Stimulated activated naive CD4-positive, alpha-beta T cell treated with Interleukin-2 at 50 U/mL for 16 hours (primary cell): ENCODE measurements around the gene FUBP3.
A peak's percentile ranks its signal among the peaks of the same experiment; 100 is the strongest.

Experiments
- DNase-seq: peaks from one replicate; lab custom pipeline; 2025; lab: John Stamatoyannopoulos, UW

The FUBP3 gene, protein sequence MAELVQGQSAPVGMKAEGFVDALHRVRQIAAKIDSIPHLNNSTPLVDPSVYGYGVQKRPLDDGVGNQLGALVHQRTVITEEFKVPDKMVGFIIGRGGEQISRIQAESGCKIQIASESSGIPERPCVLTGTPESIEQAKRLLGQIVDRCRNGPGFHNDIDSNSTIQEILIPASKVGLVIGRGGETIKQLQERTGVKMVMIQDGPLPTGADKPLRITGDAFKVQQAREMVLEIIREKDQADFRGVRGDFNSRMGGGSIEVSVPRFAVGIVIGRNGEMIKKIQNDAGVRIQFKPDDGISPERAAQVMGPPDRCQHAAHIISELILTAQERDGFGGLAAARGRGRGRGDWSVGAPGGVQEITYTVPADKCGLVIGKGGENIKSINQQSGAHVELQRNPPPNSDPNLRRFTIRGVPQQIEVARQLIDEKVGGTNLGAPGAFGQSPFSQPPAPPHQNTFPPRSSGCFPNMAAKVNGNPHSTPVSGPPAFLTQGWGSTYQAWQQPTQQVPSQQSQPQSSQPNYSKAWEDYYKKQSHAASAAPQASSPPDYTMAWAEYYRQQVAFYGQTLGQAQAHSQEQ

DNA sequence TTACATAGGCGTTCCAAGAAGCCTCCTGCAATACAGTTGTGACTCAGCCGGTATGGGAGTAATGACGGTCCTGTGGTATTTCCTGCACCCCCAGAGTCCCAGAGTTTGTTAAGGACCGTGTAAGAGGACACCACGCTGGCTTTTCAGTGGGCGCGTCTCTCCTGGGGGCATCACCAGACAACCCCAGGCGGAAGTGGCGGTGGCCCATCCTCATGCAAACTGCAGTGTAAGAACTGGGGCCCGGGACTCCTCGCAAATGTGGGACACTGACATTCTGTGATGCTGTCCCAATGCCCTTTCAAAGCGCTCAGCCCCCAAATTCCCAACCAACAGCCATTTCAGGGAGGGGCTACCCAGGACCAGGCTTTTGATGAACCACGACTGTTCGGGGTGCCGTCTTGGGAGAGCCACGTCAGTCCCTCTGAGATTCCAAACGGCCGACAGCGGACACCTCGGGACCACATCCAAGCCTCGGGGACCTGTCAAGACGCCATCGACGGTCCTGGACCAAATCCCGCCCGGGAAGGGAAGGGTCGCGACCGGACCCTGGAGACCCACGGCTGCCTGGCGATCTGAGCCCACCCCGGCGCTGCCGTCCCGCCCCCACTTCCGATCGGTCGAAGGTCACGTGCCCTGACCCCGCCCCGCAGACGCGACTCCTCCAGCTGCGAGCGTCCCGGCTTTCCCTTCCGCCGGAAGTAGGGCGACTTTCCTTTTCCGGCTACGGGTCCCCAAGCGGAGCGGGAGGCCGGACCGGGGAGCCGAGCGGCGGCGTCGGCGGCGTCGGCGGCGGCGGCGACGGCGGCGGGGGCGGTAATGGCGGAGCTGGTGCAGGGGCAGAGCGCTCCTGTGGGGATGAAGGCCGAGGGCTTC, at the start of gene FUBP3:
Gene FUBP3 (plus strand): TSS at position 713 of the 873 bp plus-strand sequence. CDS start 104 bp downstream, at position 817.
- DNase-seq, result peak; percentile 90

DNA sequence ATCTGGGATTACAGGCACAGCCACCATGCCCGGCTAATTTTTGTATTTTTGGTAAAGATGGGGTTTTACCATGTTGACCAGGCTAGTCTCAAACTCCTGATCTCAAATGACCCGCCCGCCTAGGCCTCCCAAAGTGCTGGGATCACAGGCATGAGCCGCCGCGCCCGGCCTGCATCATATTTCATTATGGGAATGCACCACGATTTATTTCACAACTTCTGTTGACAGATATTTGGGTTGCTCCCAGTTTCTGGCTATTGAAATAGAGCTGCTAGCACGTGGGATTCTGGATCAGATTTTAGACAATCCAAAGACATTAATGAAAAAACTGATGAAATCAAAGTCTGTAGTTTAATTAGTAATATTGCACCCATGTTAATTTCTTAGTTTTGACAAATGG, 48.4 kb upstream of the FUBP3 start:
- DNase-seq, result no peak

DNA sequence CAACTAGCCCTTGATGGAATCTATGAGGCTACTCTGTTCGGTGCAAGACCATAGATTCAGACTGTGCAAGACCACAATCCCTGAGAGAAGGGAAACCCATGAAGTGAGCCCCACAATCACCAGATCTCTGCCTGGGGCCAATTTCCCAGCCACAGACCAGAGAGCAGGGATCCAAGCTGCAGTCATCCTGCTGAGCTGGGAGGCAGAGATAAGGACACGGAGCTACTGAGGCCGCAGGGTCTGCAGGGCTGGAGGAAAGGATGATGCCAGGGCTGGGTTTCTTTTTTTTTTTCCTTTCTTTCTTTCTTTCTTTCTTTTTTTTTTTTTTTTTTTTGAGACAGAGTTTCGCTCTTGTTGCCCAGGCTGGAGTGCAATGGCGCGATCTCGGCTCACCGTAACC, 47.7 kb upstream of the FUBP3 start:
- no peak for DNase-seq

DNA sequence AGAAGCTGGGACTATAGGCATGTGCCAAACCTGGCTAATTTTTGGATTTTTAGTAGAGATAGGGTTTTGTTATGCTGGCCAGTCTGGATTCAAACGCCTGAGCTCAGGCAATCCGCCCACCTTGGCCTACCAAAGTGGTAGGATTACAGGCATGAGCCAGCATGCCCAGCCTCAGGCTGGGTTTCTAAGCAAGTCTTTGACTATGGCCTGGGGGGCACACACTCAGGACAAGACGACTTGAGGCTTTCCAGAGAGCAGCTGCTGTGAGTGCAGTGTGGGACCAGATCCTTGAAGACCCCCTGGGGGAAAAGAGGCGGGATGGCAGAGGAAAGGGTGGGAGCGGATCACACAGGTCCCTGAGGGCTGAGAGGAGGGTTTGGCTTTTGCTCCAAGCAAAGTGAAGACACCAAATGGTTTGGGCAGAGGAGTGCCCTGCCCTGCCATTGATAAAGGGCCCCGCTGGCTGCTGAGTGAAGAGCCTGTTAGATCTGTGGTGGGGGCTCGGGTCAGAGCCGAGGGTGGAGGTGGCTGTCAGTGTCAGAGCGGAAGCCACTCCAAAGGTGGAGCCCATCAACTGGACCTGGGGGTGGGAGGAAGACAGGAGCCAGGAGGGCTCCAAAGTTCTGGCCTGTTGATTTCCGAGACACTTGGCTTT, 46.8 kb upstream of the FUBP3 start:
- no peak for DNase-seq

DNA sequence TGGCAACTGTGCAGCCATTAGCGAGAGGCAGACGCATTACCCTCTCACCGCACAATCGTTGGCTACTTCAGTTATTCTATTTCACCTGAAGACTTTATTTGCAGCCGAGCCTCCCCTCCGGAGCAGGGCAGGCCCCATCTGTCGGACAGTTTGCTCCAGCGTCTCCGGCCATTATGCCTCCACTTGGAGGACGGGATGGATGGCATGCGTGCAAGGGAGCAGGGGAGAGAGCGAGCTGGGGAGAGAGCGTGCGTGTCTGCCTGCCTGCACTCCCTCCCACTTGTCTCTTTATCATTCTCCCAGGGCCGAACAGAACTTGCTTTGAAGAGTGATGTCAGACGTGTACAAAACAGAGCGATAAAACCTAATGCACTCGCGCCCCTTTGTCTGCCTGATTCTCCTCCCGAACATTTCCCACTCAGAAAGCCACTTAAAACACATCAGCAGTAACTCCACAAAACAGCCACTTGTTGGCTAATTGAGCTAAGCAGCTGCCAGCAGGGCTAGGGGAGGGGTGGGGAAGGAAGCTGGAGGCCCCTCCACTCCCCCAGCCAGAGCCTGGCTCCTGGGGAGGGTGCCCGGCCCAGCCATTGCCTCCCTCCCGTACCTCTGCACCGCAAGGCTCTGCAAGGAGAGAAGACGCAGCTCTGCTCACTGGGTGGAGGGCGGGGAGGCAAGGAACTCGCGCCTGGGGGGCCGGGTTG, 43.4 kb upstream of the FUBP3 start:
- no peak for DNase-seq

DNA sequence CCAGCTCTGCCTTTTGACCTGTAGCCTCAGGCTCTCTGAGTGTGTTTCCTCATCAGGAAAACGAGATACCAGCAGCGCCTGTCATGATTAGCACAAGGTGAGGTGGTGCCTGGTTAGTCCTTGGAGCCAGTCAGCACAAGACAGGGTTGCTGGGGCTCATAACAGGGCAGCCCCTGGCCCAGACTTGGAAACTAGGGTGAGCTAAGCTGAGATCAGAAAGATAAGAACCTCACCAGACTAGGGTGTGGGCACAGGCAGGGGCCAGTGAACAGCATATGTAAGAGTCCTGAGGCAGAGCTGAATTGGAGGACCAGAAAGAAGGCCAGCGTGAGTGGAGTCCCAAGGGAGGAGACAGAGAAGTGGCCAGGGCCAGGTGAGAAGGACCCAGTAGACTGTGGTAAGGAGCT, 42.7 kb upstream of the FUBP3 start:
- DNase-seq, result no peak

DNA sequence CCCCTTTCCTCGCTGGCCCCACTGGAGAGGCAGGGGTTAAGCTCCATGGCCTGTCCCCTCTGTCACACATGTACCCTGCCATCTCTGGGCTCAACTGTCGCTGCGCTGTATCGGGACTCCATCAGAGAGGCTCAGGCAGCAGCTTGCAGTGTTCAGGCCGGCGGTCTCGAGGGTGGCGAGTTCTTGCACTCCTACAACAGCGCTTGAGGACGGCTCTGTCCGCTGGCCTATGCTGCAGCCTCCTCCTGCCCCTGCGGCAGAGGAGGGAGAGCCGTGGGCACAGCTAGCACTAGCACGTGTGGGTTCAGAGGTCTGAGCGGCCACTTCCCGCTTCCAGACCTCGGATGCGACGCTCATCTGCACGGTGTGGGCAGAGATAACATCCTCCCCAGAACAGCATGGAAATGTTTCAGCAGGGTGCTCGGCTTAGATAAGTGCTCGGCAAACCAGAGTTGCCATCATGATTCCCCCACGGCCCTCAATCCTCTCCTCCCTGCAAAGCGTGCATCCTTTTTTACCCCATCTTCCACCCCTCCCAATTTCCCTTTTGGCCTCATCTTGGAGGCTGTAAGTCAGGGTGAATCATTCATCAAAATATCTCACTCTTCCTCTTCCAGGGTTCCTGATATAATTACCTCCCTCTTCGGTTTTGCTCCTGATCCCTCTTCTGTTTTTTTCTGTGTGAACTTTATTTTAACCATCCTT, 41.9 kb upstream of the FUBP3 start:
- no peak for DNase-seq

DNA sequence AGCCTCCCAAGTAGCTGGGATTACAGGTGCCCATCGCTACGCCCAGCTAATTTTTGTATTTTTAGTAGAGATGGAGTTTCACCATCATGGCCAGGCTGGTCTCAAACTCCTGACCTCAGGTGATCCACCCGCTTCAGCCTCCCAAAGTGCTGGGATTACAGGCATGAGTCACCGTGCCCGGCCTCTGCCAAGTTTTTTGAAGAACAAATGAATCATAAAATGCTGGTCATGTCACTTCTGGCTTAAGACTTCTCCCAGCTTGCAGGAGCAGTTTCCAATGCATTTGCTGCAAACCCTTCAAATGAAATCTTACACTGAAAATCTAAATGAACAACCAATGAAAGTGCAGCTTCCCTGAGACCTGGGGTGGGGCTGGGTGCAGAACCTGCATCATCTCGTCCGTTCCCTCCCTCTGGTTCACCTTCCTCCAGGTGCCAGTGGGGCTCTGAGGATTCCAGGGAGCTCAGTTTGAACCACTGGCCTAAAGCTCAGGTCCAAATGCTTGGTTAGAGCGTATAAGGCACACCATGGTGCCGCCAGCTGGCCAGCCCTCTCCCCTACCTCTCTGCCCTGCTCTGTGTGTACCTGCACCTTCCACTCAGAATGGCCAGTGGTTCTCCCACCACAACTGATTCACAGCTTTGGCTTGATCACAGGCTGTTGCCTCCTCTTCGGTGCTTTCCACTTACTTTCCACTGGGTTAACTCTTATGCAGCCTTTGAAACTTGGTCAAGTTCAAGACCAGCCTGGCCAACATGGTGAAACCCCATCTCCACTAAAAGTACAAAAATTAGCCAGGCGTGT, 39.8 kb upstream of the FUBP3 start:
- DNase-seq, result no peak

DNA sequence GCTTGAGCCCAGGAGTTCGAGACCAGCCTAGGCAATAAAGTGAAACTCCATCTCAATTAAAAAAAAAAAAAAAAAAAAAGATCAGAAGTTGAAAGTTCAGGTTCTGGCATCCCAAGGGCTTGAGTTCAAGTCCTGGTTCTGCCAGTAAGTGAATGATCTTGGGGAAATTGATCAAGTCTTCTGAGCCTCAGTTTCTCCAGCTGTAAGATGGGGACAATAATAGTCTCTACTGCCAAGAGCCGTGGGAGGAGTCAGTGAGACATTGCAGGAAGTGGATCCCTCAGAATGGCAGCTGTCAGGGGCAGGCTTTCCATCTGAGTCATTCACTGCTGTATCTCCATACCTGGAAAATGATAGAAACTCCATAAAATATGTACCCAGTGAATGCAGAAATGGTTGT, 37.8 kb upstream of the FUBP3 start:
- DNase-seq, result no peak

DNA sequence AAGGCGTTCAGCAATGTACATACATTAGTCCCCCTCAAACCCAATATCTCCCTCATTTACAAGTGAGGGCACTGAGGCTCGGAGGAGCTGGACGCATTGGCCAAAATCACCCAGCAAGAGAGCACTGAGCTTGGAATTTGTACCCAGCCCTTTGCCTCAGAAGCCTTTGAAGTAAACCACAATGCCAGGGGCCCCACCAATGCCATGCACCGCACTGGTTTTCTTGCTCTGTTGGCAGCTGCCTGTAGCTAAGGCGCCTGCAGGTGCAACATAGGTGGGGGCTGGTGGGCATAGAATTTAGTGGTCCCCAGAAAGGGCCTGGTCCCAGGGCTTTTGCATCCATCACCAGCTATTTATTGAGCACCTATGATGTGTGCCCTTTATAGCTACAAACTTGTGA, 37.3 kb upstream of the FUBP3 start:
- DNase-seq, result no peak

DNA sequence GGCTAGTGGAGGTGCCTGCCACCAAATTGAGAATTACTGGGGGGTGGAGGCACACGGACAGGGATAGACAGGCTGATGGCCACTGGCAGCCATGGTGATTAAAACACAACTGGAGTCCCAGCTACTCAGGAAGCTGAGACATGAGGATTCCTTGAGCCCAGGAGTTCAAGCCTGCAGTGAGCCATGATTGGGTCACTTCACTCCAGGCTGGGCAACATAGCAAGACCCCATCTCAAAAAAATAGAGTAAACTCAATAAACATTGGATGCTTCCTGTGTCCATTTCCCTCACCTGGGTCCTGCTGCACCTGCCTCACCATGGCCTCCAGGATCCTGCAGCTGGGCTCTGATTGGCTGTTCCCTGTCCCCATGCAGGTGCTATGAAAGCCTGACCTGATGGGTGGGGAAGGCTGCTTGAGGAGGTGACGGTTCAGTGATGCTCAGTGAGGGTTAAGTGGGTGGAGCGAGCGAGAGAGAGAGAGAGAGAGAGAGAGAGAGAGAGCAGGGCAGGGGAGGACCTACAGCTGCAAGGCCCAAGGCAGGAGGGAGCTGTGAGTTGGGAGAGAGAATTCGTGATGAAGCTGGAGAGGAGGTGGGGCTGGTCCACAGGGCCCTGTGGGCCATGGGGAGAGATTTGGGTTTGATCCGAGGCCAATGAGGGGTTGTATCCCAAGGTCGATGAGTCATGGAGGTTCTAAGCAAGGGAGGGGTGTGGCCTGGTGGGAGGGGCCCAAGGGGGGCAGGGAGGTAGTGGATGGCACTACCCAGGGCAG, 36.7 kb upstream of the FUBP3 start:
- no peak for DNase-seq

DNA sequence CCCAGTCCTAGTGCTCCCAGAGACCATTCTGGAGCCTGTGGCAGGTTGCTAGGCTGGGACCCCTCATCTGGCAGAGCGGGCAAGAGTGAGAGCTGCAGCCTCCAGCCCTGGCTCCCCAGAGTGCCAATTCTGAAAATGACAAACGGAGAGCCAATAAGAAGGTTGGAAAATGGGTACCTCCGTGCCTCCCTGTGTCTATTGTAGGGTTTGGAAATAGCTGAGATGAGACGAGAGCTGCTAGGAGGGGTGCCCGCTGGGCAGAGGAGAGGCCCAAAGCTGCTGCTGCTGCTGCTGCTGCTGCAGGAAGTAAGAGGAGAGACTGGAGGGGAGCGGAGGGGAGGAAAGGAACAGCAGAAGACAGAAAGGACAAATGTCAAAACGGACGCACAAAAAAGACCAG, 36.0 kb upstream of the FUBP3 start:
- no peak for DNase-seq

DNA sequence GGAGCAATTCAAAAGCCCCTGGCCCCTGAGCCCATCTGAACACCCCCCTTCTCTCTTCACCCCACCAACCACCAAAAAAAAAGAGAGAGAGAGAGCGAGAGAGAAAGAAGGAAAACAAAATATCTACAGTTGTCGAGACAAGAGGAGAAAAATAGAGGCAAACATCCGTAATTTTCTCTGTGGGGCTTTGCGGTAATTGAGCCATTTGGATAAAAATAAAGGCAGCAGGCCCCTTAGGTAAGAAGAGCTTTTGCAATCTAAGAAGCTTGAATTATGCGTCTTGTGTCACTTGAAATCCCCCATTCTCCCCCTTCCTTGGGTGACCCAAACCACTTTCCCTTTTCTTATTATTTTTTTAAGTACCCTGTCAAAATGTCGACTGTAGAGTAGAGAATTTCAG, 35.5 kb upstream of the FUBP3 start:
- DNase-seq, result no peak

DNA sequence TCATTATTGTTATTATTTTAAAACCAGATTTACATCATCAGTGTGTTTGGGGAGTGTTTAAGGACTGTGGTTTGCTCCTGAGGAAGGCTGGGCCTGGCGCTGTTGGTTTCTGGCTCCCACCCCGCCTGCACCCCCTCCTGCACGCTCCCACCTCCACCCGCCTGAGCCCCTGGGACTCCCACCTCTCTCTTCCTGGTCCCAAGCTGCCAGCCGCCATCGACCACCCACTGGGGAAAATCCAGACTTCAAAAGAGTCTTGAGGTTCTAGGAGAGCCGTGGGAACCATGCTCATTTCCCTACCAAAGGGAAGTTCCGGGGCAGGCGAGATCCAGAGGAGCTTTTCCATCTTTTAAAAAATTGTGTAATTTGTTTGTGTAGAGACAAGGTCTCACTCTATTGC, 35.0 kb upstream of the FUBP3 start:
- no peak for DNase-seq

DNA sequence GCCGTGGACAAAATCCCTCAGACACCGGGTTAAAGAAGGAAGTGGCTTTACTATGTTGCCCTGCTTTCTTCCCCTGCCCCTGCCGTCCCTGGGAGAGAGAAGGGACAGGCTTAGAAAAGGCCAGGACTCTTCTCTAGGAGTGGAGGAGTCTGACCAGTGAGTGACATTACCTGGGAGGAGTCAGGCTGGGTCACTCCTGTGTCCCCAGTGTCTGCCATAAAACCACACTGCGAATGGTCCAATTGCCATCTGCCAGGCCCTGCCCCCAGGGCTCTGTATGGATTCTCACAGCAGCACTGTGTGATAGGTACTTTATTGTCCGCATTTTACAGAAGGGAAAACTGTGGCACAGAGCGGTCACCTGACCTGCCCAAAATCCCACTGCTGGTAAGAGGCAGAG, 31.3 kb upstream of the FUBP3 start:
- DNase-seq, result no peak

DNA sequence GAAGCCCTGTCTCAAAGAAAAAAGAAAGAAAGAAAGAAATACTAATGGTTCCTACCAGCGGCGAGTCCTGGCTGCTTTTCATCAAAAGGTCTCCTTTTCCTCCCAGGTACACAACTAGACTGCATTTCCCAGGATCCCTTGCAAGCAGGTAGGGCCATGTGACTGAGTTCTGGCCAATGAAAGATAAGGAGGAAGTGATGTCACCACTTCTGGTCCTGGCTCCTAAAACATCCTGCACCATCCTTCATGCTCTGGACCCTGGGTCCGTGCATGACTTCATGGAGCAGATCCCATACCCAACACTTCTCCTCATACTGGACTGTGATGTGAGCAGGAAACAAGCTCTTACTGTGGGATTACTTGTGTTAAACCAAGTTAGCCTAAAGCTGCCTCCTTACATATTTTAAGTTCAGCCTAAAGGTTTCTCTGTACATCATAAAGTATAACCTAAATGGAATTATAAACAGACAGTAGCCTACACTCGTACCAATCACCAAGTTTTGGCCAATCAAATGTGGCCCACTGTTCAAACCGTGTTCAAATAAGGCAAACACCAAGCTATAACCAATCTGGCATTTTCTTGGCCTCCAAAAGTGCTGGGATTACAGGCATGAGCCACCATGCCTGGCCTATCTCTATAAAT, 30.2 kb upstream of the FUBP3 start:
- no peak for DNase-seq

DNA sequence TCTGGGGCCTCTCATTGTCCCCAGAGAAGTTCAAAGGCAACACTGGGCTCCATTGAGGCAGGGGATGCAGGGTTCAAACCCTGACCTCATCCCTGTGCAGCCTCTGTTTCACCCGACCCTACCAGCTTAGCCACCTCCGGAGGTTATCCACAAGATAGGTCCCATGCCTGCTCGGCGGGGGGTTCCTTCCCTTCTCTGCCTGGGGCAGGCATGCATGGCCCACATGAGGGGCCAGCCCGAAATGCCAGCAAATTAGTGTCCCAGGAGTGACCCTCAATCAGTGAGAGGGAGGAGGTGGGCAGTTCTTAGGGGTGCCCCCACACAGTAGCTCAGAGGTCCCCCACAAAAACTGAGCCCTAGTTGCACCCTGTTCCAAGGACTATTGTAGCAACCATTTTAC, 24.8 kb upstream of the FUBP3 start:
- DNase-seq, result no peak

DNA sequence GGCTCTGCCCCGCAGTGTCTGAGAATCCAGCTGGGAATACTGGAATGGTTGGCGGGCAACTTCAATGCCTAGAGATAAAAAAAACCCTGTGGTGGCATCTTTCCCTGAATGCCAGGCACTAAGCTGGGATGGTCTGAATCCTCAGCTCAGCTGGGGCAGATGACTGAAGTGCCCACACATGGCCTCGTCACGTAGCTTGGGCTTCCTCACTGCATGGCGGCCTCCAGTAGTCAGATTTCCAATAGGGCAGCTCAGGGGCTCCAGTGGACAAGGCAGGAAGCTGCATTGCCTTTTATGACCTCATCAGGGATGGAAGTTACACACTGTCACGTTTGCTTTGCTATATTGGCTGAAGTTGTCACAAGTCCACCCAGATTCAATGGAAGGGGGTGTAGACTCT, 24.3 kb upstream of the FUBP3 start:
- DNase-seq, result no peak

DNA sequence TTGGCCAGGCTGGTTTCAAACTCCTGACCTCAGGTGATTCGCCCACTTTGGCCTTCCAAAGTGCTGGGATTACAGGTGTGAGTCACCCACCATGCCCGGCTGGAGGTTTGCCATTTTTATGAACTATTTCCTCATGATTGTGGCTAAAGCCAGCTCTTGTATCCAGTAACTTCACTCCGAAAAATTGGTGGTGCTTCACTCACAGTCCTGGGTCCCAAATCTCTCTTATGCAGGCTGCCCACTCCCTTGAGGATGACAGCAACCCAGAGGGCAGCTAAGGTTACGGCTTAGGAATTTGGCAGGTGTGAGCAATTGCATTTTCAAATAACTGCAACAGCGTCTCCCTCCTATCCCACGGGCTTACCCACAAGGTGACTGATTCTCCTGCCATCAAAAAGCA, 23.4 kb upstream of the FUBP3 start:
- no peak for DNase-seq
